DOHH2 (cell line): ENCODE results near the gene LEF1.

Source experiments
- EZH2phosphoT487 ChIP-seq: fragments of 200-600 bp; sonication (generic); IDR thresholded peaks from 2 replicates; pipeline ENCODE4 v1.6.1; 2017; ENCODE audit warnings: borderline replicate concordance, mild to moderate bottlenecking, antibody characterized with exemption, low read length, moderate library complexity, mixed read lengths
- TF ChIP-seq, protein P1 (sequence below): fragments of 200-600 bp; sonication (generic); IDR thresholded peaks from one replicate; pipeline ENCODE4 v1.5.1; 2014; ENCODE audit warnings: antibody characterized with exemption, mild to moderate bottlenecking, low read depth, low read length; ENCODE audit not compliant: poor library complexity, severe bottlenecking

GRCh38 chr4:108092288-108092687 lies 76.4 kb downstream of the LEF1 start:
- TF ChIP-seq, protein P1, sequence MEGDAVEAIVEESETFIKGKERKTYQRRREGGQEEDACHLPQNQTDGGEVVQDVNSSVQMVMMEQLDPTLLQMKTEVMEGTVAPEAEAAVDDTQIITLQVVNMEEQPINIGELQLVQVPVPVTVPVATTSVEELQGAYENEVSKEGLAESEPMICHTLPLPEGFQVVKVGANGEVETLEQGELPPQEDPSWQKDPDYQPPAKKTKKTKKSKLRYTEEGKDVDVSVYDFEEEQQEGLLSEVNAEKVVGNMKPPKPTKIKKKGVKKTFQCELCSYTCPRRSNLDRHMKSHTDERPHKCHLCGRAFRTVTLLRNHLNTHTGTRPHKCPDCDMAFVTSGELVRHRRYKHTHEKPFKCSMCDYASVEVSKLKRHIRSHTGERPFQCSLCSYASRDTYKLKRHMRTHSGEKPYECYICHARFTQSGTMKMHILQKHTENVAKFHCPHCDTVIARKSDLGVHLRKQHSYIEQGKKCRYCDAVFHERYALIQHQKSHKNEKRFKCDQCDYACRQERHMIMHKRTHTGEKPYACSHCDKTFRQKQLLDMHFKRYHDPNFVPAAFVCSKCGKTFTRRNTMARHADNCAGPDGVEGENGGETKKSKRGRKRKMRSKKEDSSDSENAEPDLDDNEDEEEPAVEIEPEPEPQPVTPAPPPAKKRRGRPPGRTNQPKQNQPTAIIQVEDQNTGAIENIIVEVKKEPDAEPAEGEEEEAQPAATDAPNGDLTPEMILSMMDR, result no peak
- no peak for TF ChIP-seq EZH2phosphoT487
